H1 (cell line): ENCODE data around the gene CHD2. TPM values are rescaled to one million over a fixed set of nuclear protein-coding genes. Genes with fewer than 3 reads are reported as not detected.

Experiments used
- BCL11A ChIP-seq, 2 experiments: IDR thresholded peaks; one replicate each; pipeline ENCODE4 v1.6.1; 2011; ENCODE audit warnings: low read depth in 2 of 2, low read length in 2 of 2, mild to moderate bottlenecking in 2 of 2
- CBX8 ChIP-seq: fragments of 300-800, 300-1000 bp; sonication (generic); IDR thresholded peaks from 2 replicates; pipeline ENCODE4 v1.7.1; 2016; ENCODE audit warnings: low read depth, low read length, borderline replicate concordance
- CHD7 ChIP-seq: fragments of 300-600 bp; sonication (generic); IDR thresholded peaks from 2 replicates; pipeline ENCODE4 v1.7.1; 2012; ENCODE audit warnings: low read length, moderate library complexity, mild to moderate bottlenecking, inconsistent platforms; ENCODE audit not compliant: insufficient replicate concordance
- CTBP2 ChIP-seq: IDR thresholded peaks from 2 replicates; pipeline ENCODE4 v1.7.0; 2011; ENCODE audit warnings: borderline replicate concordance, mild to moderate bottlenecking, moderate library complexity, mixed read lengths, low read length; ENCODE audit not compliant: insufficient read depth, insufficient read length
- GABPA ChIP-seq: IDR thresholded peaks from 2 replicates; pipeline ENCODE4 v1.6.1; 2011; ENCODE audit warnings: mild to moderate bottlenecking, low read length, moderate library complexity, borderline replicate concordance; ENCODE audit not compliant: insufficient read depth
- JUND ChIP-seq: IDR thresholded peaks from 2 replicates; pipeline ENCODE4 v1.6.1; 2011; ENCODE audit warnings: mild to moderate bottlenecking, improper control_type of control experiment, low read length
- SIRT6 ChIP-seq: IDR thresholded peaks from one replicate; pipeline ENCODE4 v1.7.1; 2012; ENCODE audit warnings: low read length, inconsistent platforms
- polyA plus RNA-seq, 7 experiments: library from polyadenylated mRNA; depleted of rRNA in 3 of 7; stranded (reverse) in 5 of 7; unstranded in 2 of 7; fragments of >200 nt in 5 of 7; fragments of 200-250 nt in 2 of 7; gene quantifications; 1 replicate in 5 of 7; 2 replicates in 1 of 7; 4 replicates in 1 of 7; pipeline versions ENCODE4 v1.2.1 to v1.2.3, GENCODE V29; 2011 to 2013; ENCODE audit warnings: missing spikeins in 2 of 7, mixed read lengths in 2 of 7
- total RNA-seq: library from RNA; stranded (reverse); fragmentation: NEBNext Ultra II Directional; extraction: Animal tissue kit (Norgen Biotek cat#: 25700); gene quantifications from 2 replicates; pipeline ENCODE4 v1.2.1, GENCODE V29; 2021
- TF ChIP-seq, protein P1 (sequence below), 3 experiments: IDR thresholded peaks; 1 replicate in 2 of 3; 2 replicates in 1 of 3; pipeline versions ENCODE4 v1.5.1 to v1.6.1; 2011; ENCODE audit warnings: low read length in 3 of 3, mild to moderate bottlenecking in 3 of 3, inconsistent platforms in 2 of 3, low read depth in 1 of 3, moderate library complexity in 1 of 3; ENCODE audit not compliant: insufficient read depth in 1 of 3; ENCODE audit errors: control extremely low read depth in 1 of 3

Gene CHD2
- total and polyA plus RNA-seq, 2 of the 8 experiments (the other 6 are each of a cell fraction or from before 2014, with no cell fraction given) = 28.8 to 70.0 TPM

DNA sequence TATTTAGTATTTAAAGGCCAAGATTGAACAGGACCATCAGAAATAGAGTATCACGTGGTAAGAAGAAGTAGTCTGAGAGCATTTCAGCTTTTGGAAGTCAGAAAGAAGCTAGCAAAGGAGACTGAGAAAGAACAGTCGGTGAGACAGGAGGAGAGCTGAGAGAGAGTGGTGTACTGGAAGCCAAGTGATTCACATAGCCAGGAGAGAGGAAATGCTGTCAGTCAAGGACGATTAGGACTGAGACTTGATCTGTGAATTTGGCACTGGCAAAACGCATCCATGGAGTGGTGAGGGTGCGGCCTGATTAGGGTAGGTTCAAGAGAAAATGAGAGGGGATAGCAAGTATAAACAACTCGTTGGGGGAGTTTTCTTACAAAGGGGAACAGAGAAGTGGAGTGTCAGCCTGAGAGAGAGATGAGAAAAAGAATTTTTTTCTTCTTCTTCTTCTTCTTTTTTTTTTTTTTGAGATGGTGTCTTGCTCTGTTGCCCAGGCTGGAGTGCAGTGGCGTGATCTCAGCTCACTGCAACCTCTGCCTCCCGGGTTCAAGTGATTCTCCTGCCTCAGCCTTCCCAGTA, 44.9 kb downstream of the CHD2 start (continued):
- no peak for TF ChIP-seq CHD7
- TF ChIP-seq BCL11A (IDR thresholded peaks at IDR 0.05; ENCODE audit: low read depth in 2 of 2, low read length in 2 of 2) = no peak
- TF ChIP-seq CTBP2 = no peak
- TF ChIP-seq SIRT6 = no peak
- no peak for TF ChIP-seq JUND
- TF ChIP-seq GABPA = no peak
- no peak for TF ChIP-seq CBX8
- TF ChIP-seq, protein P1, sequence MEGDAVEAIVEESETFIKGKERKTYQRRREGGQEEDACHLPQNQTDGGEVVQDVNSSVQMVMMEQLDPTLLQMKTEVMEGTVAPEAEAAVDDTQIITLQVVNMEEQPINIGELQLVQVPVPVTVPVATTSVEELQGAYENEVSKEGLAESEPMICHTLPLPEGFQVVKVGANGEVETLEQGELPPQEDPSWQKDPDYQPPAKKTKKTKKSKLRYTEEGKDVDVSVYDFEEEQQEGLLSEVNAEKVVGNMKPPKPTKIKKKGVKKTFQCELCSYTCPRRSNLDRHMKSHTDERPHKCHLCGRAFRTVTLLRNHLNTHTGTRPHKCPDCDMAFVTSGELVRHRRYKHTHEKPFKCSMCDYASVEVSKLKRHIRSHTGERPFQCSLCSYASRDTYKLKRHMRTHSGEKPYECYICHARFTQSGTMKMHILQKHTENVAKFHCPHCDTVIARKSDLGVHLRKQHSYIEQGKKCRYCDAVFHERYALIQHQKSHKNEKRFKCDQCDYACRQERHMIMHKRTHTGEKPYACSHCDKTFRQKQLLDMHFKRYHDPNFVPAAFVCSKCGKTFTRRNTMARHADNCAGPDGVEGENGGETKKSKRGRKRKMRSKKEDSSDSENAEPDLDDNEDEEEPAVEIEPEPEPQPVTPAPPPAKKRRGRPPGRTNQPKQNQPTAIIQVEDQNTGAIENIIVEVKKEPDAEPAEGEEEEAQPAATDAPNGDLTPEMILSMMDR (IDR thresholded peaks at IDR 0.05; ENCODE audit: control extremely low read depth in 1 of 3, insufficient read depth in 1 of 3, low read depth in 1 of 3, low read length in 3 of 3) = no peak
